HCT116 (cell line): ENCODE measurements around the gene NKX6-2. TPM values are rescaled to one million over a fixed set of nuclear protein-coding genes. Genes with fewer than 3 reads are reported as not detected.

Experiments used
- ATAC-seq: fragments of 200-7000 bp; cut with Tn5 transposase; 2 replicates; pipeline ENCODE4 v1.9.1; 2020; ENCODE audit warnings: mild to moderate bottlenecking, moderate library complexity
- BruUV-seq: library from RNA; stranded (reverse); fragments of 400-500 nt; replicated peaks from 2 replicates; lab custom pipeline; 2021; lab: Mats Ljungman, UMichigan
- CTCF ChIA-PET: fragments of 300-600 bp; sonication (Branson Sonifier 250); formaldehyde crosslinking; loops from one replicate; lab custom pipeline; 2021; ENCODE audit warnings: antibody characterized with exemption; lab: Charles Lee
- POLR2A ChIA-PET: fragments of 300-600, 350-600 bp; sonication (Branson Sonifier 250); formaldehyde crosslinking; loops from one replicate; lab custom pipeline; 2021; ENCODE audit warnings: antibody characterized with exemption; lab: Charles Lee
- RAD21 ChIA-PET, 2 experiments: fragments of 300-600 bp; sonication (Branson Sonifier 250); formaldehyde crosslinking; loops; one replicate each; lab custom pipeline; 2023; ENCODE audit warnings: low total read pairs in 2 of 2; ENCODE audit not compliant: uncharacterized antibody in 2 of 2, unreplicated experiment in 2 of 2, low non-redundant PET in 1 of 2; lab: Charles Lee
- DNase-seq: peaks from one replicate; pipeline ENCODE4 v3.0.0-alpha.2; 2010; ENCODE audit warnings: low read depth, low spot score
- H2AFZ ChIP-seq: fragments of 200-600 bp; shearing (Covaris generic), sonication (generic); 2 replicates; pipeline ENCODE4 v1.6.1; 2017; ENCODE audit warnings: low read depth, mixed run types, mixed read lengths, antibody characterized with exemption, low read length; ENCODE audit not compliant: poor library complexity, severe bottlenecking
- H3K27ac ChIP-seq: 2 replicates; pipeline ENCODE4 v1.5.1; 2012; ENCODE audit warnings: low read depth, low read length
- H3K27me3 ChIP-seq: fragments of 200-600 bp; sonication (generic); 2 replicates; pipeline ENCODE4 v1.6.1; 2016; ENCODE audit warnings: mixed run types, low read length, mixed read lengths; ENCODE audit not compliant: insufficient read depth
- H3K36me3 ChIP-seq, 2 experiments: fragments of 200-500 bp in 1 of 2; fragments of 200-600 bp in 1 of 2; sonication (Bioruptor generic) in 1 of 2; sonication (generic) in 1 of 2; 2 replicates each; pipeline versions ENCODE4 v1.5.1 to v1.6.1; 2014 to 2016; ENCODE audit warnings: low read length in 2 of 2, inconsistent platforms in 1 of 2, mixed read lengths in 1 of 2, mixed run types in 1 of 2; ENCODE audit not compliant: insufficient read depth in 2 of 2, control insufficient read depth in 1 of 2
- H3K4me1 ChIP-seq, 2 experiments: fragments of 200-600 bp in 1 of 2; sonication (generic) in 1 of 2; 2 replicates each; pipeline versions ENCODE4 v1.5.1 to v1.6.1; 2012 to 2017; ENCODE audit warnings: low read length in 2 of 2, inconsistent platforms in 1 of 2, mild to moderate bottlenecking in 1 of 2, mixed read lengths in 1 of 2, mixed run types in 1 of 2, moderate library complexity in 1 of 2; ENCODE audit not compliant: insufficient read depth in 2 of 2, control insufficient read depth in 1 of 2
- H3K4me2 ChIP-seq: fragments of 200-600 bp; sonication (generic); 2 replicates; pipeline ENCODE4 v1.6.1; 2017; ENCODE audit warnings: mixed run types, low read length, mixed read lengths
- H3K4me3 ChIP-seq, 2 experiments: fragments of 200-600 bp in 1 of 2; sonication (generic) in 1 of 2; replicated peaks in 1 of 2; 2 replicates each; pipeline ENCODE4 v1.5.1; 2011 to 2016; ENCODE audit warnings: low read length in 2 of 2, control low read depth in 1 of 2, low read depth in 1 of 2, mild to moderate bottlenecking in 1 of 2, mixed read lengths in 1 of 2, mixed run types in 1 of 2
- H3K79me2 ChIP-seq: fragments of 200-600 bp; sonication (generic); 2 replicates; pipeline ENCODE4 v1.6.1; 2017; ENCODE audit warnings: mild to moderate bottlenecking, mixed run types, low read length, moderate library complexity, mixed read lengths; ENCODE audit not compliant: insufficient read depth
- H3K9ac ChIP-seq: fragments of 200-600 bp; sonication (generic); 2 replicates; pipeline ENCODE4 v1.6.1; 2016; ENCODE audit warnings: low read length, mixed read lengths
- H3K9me2 ChIP-seq: fragments of 200-600 bp; sonication (generic), shearing (Covaris generic); 2 replicates; pipeline ENCODE4 v1.6.1; 2017; ENCODE audit warnings: mixed run types, mild to moderate bottlenecking, moderate library complexity; ENCODE audit not compliant: insufficient read depth
- H3K9me3 ChIP-seq, 2 experiments: fragments of 200-500 bp in 1 of 2; fragments of 200-600 bp in 1 of 2; sonication (Bioruptor generic) in 1 of 2; sonication (generic) in 1 of 2; 2 replicates each; pipeline ENCODE4 v1.6.1; 2014 to 2017; ENCODE audit warnings: low read length in 2 of 2, mixed read lengths in 2 of 2, inconsistent platforms in 1 of 2, low read depth in 1 of 2, mild to moderate bottlenecking in 1 of 2, mixed run types in 1 of 2, moderate library complexity in 1 of 2; ENCODE audit not compliant: control insufficient read depth in 1 of 2, insufficient read depth in 1 of 2
- H4K20me1 ChIP-seq: fragments of 200-600 bp; sonication (generic), shearing (Covaris generic); 2 replicates; pipeline ENCODE4 v1.6.1; 2017; ENCODE audit warnings: mixed run types, mild to moderate bottlenecking, moderate library complexity; ENCODE audit not compliant: insufficient read depth
- CBX3 ChIP-seq: IDR thresholded peaks from 2 replicates; pipeline ENCODE4 v1.6.1; 2012; ENCODE audit warnings: low read depth
- CEBPB ChIP-seq: IDR thresholded peaks from 2 replicates; pipeline ENCODE4 v1.6.1; 2012; ENCODE audit warnings: low read depth
- EGR1 ChIP-seq: IDR thresholded peaks from 2 replicates; pipeline ENCODE4 v1.6.1; 2012; ENCODE audit warnings: low read depth
- ELF1 ChIP-seq: IDR thresholded peaks from 2 replicates; pipeline ENCODE4 v1.6.1; 2012; ENCODE audit warnings: low read depth, borderline replicate concordance
- EZH2phosphoT487 ChIP-seq: fragments of 200-600 bp; IDR thresholded peaks from 2 replicates; pipeline ENCODE4 v1.6.1; 2018; ENCODE audit warnings: antibody characterized with exemption, borderline replicate concordance
- FOSL1 ChIP-seq: IDR thresholded peaks from 2 replicates; pipeline ENCODE4 v1.6.1; 2012; ENCODE audit warnings: low read depth
- JUND ChIP-seq: IDR thresholded peaks from 2 replicates; pipeline ENCODE4 v1.6.1; 2012
- POLR2A ChIP-seq: IDR thresholded peaks from 2 replicates; pipeline ENCODE4 v1.7.0; 2011; ENCODE audit warnings: borderline replicate concordance; ENCODE audit not compliant: insufficient read depth, insufficient read length; ENCODE audit errors: extremely low read depth
- POLR2AphosphoS5 ChIP-seq: IDR thresholded peaks from 2 replicates; pipeline ENCODE4 v1.6.1; 2011; ENCODE audit warnings: mild to moderate bottlenecking, low read depth, low read length, moderate library complexity
- SP1 ChIP-seq: IDR thresholded peaks from 2 replicates; pipeline ENCODE4 v1.6.1; 2012; ENCODE audit warnings: low read depth
- SRF ChIP-seq: IDR thresholded peaks from 2 replicates; pipeline ENCODE4 v1.6.1; 2012; ENCODE audit warnings: low read depth
- TCF7L2 ChIP-seq: IDR thresholded peaks from 2 replicates; pipeline ENCODE4 v1.7.0; 2011; ENCODE audit warnings: borderline replicate concordance, inconsistent platforms; ENCODE audit not compliant: insufficient read depth, insufficient read length; ENCODE audit errors: extremely low read depth
- ZFX ChIP-seq: fragments of 450-650 bp; IDR thresholded peaks from 2 replicates; pipeline ENCODE4 v1.6.1; 2017
- ZNF274 ChIP-seq: fragments of 200-500 bp; sonication (Bioruptor generic); IDR thresholded peaks from 2 replicates; pipeline ENCODE4 v1.6.1; 2014; ENCODE audit warnings: mild to moderate bottlenecking, low read depth, low read length, inconsistent platforms
- intact Hi-C: fragments of 100-400 bp; cut with micrococcal nuclease; formaldehyde crosslinking; loops from 2 replicates; pipeline ENCODE4 v1.10.0; 2022
- total RNA-seq: library from RNA; stranded (reverse); gene quantifications from one replicate; pipeline ENCODE4 v1.2.1, GENCODE V29; 2021; ENCODE audit not compliant: unreplicated experiment
- TF ChIP-seq, protein P1 (sequence below), 3 experiments: fragments of 200-600 bp in 1 of 3; sonication (generic) in 1 of 3; IDR thresholded peaks in 2 of 3; conservative IDR thresholded peaks in 1 of 3; 2 replicates each; pipeline ENCODE4 v1.5.1; 2012 to 2017; ENCODE audit warnings: low read depth in 2 of 3, low read length in 2 of 3, antibody characterized with exemption in 1 of 3, borderline replicate concordance in 1 of 3, control low read depth in 1 of 3, mild to moderate bottlenecking in 1 of 3, mixed read lengths in 1 of 3, mixed run types in 1 of 3, moderate library complexity in 1 of 3; ENCODE audit not compliant: insufficient read depth in 1 of 3
- TF ChIP-seq, protein P2 (sequence below): IDR thresholded peaks from 2 replicates; pipeline ENCODE4 v1.6.1; 2012
- TF ChIP-seq, protein P3 (sequence below): IDR thresholded peaks from 2 replicates; pipeline ENCODE4 v1.6.1; 2012
- TF ChIP-seq, protein P4 (sequence below): IDR thresholded peaks from 2 replicates; pipeline ENCODE4 v1.6.1; 2011; ENCODE audit warnings: mild to moderate bottlenecking, low read length, moderate library complexity; ENCODE audit not compliant: insufficient replicate concordance; ENCODE audit errors: extremely low read depth
- TF ChIP-seq, protein P5 (sequence below): IDR thresholded peaks from 2 replicates; pipeline ENCODE4 v1.6.1; 2012; ENCODE audit warnings: low read depth

Gene NKX6-2
- total RNA-seq, 1 experiment from 2014 or later = not detected

DNA sequence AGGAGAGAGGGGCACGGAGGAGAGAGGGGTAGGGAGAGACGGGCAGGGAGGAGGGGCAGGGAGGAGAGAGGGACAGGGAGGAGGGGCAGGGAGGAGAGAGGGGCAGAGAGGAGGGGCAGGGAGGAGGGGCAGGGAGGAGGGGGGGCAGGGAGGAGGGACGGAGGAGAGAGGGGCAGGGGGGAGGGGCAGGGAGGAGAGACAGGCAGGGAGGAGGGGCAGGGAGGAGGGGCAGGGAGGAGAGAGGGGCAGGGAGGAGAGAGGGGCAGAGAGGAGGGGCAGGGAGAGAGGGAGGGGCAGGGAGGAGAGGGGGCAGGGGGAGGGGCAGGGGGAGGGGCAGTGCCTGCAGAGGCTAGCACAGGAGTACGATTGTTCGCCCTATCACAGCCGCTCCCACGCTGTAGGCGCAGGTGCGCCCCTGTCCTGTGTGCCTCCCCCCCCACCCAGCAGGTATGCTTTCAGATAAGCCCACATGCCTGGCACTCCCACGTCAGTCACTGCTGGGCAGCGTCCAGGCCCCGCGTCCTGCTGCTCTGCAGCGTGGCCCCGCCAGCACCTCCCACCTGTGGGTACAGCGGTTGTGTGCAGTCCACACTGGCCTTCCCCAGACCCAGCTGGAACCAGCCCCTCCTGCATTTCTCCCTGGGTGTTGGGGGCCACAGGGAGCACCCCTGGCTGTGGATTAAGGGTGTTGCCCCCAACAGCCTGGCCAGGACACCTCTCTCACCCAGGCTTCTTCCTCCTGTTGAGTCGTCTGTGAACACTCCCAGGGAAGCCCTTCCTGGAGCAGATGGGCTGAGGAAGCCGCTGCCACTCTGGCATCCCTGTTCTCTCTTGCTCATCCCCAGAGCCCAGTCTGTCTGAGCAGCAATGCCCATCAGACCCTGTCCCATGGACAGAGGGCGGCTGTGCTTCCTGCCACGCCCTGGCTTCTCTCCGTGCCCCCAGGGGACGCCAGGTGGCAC is 10.8 kb downstream of the NKX6-2 start:
- Histone ChIP-seq H2AFZ (no peak overlapping the region), H3K4me1 (0 out of 4 replicates have a peak, but pooled peaks cover 0 to 3% of the 10 kb centered on the region in 2 experiments), H3K27ac (no peak overlapping the region; the same call in 1 of the 2 replicates), H3K36me3 (no peaks in the 10 kb centered on the region), H3K9me3 (no peaks in the 10 kb centered on the region), H3K27me3 (no peaks in the 10 kb centered on the region), H3K79me2 (no peaks in the 10 kb centered on the region), H4K20me1 (no peaks in the 10 kb centered on the region), H3K9ac (no peak overlapping the region), H3K9me2 (no peaks in the 10 kb centered on the region), H3K4me3 (no peak overlapping the region), H3K4me2 (no peak overlapping the region)
- ChIA-PET RAD21 (no interaction called here), CTCF (no interaction called here), POLR2A (no interaction called here)
- no TSS peak for BruUV-seq
- intact Hi-C loops = no loop called here
- ATAC-seq (peak; percentile 27; the same call in 1 of the 2 replicates), DNase-seq (peak; percentile 6)
- TF ChIP-seq, protein P1, sequence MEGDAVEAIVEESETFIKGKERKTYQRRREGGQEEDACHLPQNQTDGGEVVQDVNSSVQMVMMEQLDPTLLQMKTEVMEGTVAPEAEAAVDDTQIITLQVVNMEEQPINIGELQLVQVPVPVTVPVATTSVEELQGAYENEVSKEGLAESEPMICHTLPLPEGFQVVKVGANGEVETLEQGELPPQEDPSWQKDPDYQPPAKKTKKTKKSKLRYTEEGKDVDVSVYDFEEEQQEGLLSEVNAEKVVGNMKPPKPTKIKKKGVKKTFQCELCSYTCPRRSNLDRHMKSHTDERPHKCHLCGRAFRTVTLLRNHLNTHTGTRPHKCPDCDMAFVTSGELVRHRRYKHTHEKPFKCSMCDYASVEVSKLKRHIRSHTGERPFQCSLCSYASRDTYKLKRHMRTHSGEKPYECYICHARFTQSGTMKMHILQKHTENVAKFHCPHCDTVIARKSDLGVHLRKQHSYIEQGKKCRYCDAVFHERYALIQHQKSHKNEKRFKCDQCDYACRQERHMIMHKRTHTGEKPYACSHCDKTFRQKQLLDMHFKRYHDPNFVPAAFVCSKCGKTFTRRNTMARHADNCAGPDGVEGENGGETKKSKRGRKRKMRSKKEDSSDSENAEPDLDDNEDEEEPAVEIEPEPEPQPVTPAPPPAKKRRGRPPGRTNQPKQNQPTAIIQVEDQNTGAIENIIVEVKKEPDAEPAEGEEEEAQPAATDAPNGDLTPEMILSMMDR (IDR thresholded peaks at IDR 0.05 in 2 of 3, conservative IDR thresholded peaks at IDR 0.05 in 1 of 3; ENCODE audit: borderline replicate concordance in 1 of 3, insufficient read depth in 1 of 3, low read depth in 2 of 3, low read length in 2 of 3) = no peak
- TF ChIP-seq ELF1 (no peak), CBX3 (no peak), FOSL1 (no peak), JUND (no peak), EGR1 (no peak), ZFX (no peak), SP1 (no peak), POLR2A (no peak), TCF7L2 (no peak), EZH2phosphoT487 (no peak), CEBPB (no peak), SRF (no peak), ZNF274 (no peak), POLR2AphosphoS5 (no peak)
- TF ChIP-seq, protein P2, sequence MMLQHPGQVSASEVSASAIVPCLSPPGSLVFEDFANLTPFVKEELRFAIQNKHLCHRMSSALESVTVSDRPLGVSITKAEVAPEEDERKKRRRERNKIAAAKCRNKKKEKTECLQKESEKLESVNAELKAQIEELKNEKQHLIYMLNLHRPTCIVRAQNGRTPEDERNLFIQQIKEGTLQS = no peak
- TF ChIP-seq, protein P3, sequence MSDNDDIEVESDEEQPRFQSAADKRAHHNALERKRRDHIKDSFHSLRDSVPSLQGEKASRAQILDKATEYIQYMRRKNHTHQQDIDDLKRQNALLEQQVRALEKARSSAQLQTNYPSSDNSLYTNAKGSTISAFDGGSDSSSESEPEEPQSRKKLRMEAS = no peak
- TF ChIP-seq, protein P4, sequence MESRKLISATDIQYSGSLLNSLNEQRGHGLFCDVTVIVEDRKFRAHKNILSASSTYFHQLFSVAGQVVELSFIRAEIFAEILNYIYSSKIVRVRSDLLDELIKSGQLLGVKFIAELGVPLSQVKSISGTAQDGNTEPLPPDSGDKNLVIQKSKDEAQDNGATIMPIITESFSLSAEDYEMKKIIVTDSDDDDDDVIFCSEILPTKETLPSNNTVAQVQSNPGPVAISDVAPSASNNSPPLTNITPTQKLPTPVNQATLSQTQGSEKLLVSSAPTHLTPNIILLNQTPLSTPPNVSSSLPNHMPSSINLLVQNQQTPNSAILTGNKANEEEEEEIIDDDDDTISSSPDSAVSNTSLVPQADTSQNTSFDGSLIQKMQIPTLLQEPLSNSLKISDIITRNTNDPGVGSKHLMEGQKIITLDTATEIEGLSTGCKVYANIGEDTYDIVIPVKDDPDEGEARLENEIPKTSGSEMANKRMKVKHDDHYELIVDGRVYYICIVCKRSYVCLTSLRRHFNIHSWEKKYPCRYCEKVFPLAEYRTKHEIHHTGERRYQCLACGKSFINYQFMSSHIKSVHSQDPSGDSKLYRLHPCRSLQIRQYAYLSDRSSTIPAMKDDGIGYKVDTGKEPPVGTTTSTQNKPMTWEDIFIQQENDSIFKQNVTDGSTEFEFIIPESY = no peak
- TF ChIP-seq, protein P5, sequence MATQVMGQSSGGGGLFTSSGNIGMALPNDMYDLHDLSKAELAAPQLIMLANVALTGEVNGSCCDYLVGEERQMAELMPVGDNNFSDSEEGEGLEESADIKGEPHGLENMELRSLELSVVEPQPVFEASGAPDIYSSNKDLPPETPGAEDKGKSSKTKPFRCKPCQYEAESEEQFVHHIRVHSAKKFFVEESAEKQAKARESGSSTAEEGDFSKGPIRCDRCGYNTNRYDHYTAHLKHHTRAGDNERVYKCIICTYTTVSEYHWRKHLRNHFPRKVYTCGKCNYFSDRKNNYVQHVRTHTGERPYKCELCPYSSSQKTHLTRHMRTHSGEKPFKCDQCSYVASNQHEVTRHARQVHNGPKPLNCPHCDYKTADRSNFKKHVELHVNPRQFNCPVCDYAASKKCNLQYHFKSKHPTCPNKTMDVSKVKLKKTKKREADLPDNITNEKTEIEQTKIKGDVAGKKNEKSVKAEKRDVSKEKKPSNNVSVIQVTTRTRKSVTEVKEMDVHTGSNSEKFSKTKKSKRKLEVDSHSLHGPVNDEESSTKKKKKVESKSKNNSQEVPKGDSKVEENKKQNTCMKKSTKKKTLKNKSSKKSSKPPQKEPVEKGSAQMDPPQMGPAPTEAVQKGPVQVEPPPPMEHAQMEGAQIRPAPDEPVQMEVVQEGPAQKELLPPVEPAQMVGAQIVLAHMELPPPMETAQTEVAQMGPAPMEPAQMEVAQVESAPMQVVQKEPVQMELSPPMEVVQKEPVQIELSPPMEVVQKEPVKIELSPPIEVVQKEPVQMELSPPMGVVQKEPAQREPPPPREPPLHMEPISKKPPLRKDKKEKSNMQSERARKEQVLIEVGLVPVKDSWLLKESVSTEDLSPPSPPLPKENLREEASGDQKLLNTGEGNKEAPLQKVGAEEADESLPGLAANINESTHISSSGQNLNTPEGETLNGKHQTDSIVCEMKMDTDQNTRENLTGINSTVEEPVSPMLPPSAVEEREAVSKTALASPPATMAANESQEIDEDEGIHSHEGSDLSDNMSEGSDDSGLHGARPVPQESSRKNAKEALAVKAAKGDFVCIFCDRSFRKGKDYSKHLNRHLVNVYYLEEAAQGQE = no peak
